Left ventricle myocardium inferior (tissue), 1 donor: ENCODE results near the gene ADAP1. TPM values are rescaled to one million over a fixed set of nuclear protein-coding genes. Genes with fewer than 3 reads are reported as not detected.

Experiments
- DNase-seq: peaks from one replicate; pipeline ENCODE4 v3.0.0-alpha.2; 2020
- H3K27ac ChIP-seq: fragments of 200-600 bp; replicated peaks from 2 replicates; pipeline ENCODE4 v1.8.0; 2021
- H3K27me3 ChIP-seq: fragments of 200-600 bp; 2 replicates; pipeline ENCODE4 v1.8.0; 2021; ENCODE audit warnings: low read depth
- H3K36me3 ChIP-seq: fragments of 200-600 bp; 2 replicates; pipeline ENCODE4 v1.8.0; 2021
- H3K4me1 ChIP-seq: fragments of 200-600 bp; 2 replicates; pipeline ENCODE4 v1.8.0; 2021
- H3K4me3 ChIP-seq: fragments of 200-600 bp; 2 replicates; pipeline ENCODE4 v1.8.0; 2021; ENCODE audit warnings: mild to moderate bottlenecking, moderate library complexity
- H3K9me3 ChIP-seq: fragments of 200-600 bp; replicated peaks from 2 replicates; pipeline ENCODE4 v1.8.0; 2021
- intact Hi-C: fragments of 100-400 bp; cut with micrococcal nuclease; formaldehyde crosslinking; loops from one replicate; pipeline ENCODE4 v1.11.0; 2022
- total RNA-seq: library from RNA; stranded (reverse); fragmentation: NEBNext Ultra II Directional; extraction: Animal tissue kit (Norgen Biotek cat#: 25700); gene quantifications from one replicate; pipeline ENCODE4 v1.2.1, GENCODE V29; 2021
- TF ChIP-seq, protein P1 (sequence below): fragments of 200-600 bp; IDR thresholded peaks from 2 replicates; pipeline ENCODE4 v1.8.0; 2021; ENCODE audit warnings: antibody characterized with exemption, mild to moderate bottlenecking, borderline replicate concordance
- donor health status: DM: no; HTN: yes; CAD: no; lungs with severe emphysema.

ADAP1 gene
- total RNA-seq, 1 donor from 2014 or later, result 8.4 TPM

DNA sequence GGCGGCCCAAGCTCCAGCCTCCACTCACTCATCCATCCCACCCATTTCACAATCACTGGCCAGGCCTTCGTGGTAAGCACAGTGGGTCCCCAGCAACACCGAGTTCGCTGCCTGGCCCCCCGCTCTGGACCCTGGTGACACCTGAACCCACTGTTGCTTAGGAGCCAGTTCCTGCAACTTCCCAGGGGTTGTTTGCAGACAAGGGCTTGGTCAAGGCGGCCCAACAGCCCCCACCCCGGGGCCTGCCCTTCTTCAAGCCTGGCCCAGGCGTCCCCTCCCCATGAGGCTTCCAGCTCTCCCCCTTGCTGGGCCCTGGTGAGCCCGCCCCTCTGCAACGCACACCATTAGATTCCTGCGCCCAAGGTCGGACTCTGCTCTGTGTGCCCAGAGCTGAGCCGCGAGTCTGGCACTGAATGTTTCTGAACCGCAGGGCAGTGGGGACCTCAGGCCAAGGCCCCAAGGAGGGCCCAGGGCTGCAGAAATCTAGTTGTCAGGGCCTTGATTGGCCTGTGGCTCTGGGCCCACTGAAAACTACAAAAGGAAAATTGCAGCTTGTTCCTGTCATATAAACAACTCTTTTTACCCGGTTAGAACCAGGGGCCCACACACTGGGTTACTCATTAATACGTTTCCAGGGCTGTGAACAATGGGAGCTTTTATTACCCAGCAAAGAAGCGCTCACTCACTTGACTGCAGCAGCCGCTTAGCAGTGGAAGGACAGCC lies 23.0 kb upstream of the ADAP1 start:
- TF ChIP-seq, protein P1, sequence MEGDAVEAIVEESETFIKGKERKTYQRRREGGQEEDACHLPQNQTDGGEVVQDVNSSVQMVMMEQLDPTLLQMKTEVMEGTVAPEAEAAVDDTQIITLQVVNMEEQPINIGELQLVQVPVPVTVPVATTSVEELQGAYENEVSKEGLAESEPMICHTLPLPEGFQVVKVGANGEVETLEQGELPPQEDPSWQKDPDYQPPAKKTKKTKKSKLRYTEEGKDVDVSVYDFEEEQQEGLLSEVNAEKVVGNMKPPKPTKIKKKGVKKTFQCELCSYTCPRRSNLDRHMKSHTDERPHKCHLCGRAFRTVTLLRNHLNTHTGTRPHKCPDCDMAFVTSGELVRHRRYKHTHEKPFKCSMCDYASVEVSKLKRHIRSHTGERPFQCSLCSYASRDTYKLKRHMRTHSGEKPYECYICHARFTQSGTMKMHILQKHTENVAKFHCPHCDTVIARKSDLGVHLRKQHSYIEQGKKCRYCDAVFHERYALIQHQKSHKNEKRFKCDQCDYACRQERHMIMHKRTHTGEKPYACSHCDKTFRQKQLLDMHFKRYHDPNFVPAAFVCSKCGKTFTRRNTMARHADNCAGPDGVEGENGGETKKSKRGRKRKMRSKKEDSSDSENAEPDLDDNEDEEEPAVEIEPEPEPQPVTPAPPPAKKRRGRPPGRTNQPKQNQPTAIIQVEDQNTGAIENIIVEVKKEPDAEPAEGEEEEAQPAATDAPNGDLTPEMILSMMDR, result no peak
- peaks cover 35% of the 10 kb centered on the region for H3K4me1 ChIP-seq
- no peak for DNase-seq
- no peaks in the 10 kb centered on the region for H3K9me3 ChIP-seq
- no peak overlapping the region for H3K4me3 ChIP-seq
- intact Hi-C loops, result no loop called here
- peaks cover 8% of the 10 kb centered on the region for H3K36me3 ChIP-seq
- no peak overlapping the region for H3K27ac ChIP-seq
- no peaks in the 10 kb centered on the region for H3K27me3 ChIP-seq

DNA sequence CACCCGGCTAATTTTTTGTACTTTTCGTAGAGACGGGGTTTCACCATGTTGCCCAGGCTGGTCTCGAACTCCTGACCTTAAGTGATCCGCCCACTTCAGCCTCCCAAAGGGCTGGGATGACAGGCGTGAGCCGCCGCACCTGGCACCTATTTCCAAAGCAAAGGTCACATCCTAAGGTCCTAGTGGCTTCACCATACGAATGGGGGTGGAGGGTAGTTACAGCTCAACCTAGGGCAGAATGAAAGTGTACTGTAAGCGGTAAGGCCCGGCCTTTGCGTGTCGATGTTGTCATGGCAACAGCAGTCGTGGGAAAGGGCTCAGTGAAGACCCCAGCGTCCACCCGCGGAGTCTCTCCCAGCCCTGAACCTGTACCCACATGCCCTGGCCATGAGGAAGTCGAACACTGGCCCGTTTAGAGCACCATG lies 22.4 kb upstream of the ADAP1 start:
- no peak overlapping the region for H3K4me3 ChIP-seq
- H3K4me1 ChIP-seq, result peaks cover 41% of the 10 kb centered on the region
- TF ChIP-seq, protein P1, result no peak
- peaks cover 13% of the 10 kb centered on the region for H3K36me3 ChIP-seq
- no peak overlapping the region for H3K27ac ChIP-seq
- intact Hi-C loops, result no loop called here
- no peaks in the 10 kb centered on the region for H3K27me3 ChIP-seq
- H3K9me3 ChIP-seq, result no peaks in the 10 kb centered on the region
- DNase-seq, result no peak

DNA sequence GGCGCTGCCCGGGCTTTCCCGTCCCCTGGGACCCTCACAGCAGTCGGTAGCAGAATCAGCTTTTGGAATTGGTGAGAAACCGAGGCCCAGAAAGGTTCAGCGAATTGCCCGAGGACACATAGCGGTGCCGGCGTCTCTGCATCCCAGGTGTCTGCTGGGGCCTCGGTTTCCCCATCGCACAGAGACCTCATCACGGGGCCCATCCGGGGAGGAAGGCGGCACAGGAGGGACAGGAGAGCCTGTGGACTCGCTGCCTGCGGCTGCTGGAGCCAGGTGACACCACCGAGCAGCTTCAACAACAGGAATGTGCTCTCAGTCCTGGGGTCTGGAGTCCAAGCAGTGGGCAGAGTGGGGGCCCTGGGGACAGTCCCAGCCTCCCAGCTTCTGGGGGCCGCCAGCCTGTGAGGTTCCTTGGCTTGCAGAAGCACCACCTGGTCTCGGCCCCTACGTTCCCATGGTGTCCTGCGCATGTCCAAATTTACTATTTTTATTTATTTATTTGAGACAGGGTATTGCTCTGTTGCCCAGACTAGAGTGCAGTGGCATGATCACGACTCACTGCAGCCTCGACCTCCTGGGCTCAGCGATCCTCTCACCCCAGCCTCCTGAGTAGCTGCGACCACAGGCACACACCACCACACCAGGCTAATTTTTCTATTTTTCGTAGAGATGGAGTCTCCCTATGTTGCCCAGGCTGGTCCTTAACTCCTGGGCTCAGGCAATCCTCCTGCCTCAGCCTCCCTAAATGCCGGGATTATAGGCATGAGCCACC lies 21.4 kb upstream of the ADAP1 start:
- H3K36me3 ChIP-seq, result peaks cover 24% of the 10 kb centered on the region
- H3K4me1 ChIP-seq, result peaks cover 51% of the 10 kb centered on the region
- no peaks in the 10 kb centered on the region for H3K9me3 ChIP-seq
- TF ChIP-seq, protein P1, result no peak
- no peaks in the 10 kb centered on the region for H3K27me3 ChIP-seq
- H3K27ac ChIP-seq, result peak overlapping the region; percentile 97
- peak overlapping the region; percentile 99 for H3K4me3 ChIP-seq
- intact Hi-C loops, result no loop called here
- DNase-seq, result no peak

DNA sequence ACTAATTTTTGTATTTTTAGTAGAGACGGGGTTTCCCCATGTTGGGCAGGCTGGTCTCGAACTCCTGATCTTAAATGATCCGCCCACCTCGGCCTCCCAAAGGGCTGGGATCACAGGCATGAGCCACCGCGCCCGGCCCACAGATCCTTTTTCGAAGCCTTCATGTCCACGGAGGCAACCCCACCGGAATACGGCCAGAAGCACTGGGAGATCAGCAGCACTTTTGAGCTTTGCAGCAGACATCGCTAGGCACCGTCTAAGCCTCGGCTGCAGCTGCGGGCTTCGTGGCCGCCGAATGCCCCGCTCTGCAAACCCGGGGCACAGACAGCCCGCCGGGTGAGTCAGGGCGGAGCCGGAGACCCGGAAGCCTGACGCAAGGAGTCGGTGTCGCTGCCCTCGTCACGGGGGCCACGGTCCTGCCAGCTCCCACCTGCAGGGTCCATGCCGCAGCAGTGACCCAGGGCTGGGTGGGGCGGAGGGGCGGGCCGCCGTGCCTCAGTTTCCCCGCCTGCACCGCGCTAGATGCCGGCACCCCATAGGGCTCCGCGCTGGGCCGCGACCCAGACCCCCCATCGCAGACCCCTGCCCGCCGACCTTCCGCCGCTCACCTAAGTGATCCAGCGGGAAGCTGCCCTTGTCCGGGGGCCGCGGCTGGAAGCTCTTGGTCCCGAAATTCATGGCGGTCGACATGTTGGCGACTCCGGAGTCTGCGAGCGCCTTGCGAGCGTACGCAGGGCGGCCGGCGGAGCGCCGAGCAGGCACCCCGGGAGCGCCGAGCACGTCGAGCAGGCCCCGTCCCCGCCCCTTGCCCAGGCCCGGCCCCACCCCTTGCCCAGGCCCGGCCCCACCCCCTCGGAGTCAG lies 20.6 kb upstream of the ADAP1 start, which contains the start of gene COX19:
Gene COX19 (minus strand): TSS at position 730 of the 862 bp plus-strand sequence. CDS start 40 bp downstream, at position 690.
- DNase-seq, result peak; percentile 90
- intact Hi-C loops, result no loop called here
- peak within 1 kb of the TSS; percentile 97 for H3K27ac ChIP-seq
- peaks cover 32% of the 10 kb centered on the region for H3K36me3 ChIP-seq
- H3K4me1 ChIP-seq, result peaks cover 55% of the 10 kb centered on the region
- H3K27me3 ChIP-seq, result no peaks in the 10 kb centered on the region
- peak within 1 kb of the TSS; percentile 99 for H3K4me3 ChIP-seq
- no peaks in the 10 kb centered on the region for H3K9me3 ChIP-seq
- TF ChIP-seq, protein P1, result no peak

DNA sequence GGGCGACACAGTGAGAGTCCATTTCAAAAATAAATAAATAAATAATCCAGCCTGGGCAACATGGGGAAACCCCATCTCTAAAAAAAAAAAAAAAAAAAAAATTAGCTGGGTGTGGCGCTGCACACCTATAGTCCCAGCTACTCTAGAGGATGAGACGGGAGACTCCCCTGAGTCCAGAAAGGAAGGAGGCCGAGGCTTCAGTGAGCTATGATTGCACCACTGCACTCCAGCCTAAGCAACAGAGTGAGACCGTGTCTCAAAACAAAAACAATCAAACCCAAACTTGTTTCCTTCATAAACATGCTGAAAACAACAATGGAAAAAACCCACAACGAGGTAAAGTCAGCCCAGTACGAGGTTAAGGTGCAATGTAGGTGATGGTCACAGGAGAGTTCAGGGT lies 19.7 kb upstream of the ADAP1 start:
- TF ChIP-seq, protein P1, result no peak
- peaks cover 60% of the 10 kb centered on the region for H3K4me1 ChIP-seq
- peaks cover 40% of the 10 kb centered on the region for H3K36me3 ChIP-seq

More for the DNA sequence above, 19.7 kb upstream of the ADAP1 start:
- Histone ChIP-seq H3K9me3 (no peaks in the 10 kb centered on the region), H3K27ac (peak overlapping the region; percentile 97), H3K27me3 (no peaks in the 10 kb centered on the region), H3K4me3 (peak overlapping the region; percentile 99)
- no peak for DNase-seq
- intact Hi-C loops, result no loop called here
